Tibial artery (tissue), 4 donors: ENCODE measurements around the gene DIPK1B.

ENCODE experiments used
- DNase-seq, 2 donors: peaks; one replicate each; pipeline ENCODE4 v3.0.0-alpha.2; 2019
- H3K27ac ChIP-seq, 2 donors: fragments of 200-600 bp; sonication (generic) in 1 of 2; 1 replicate in 1 of 2; 2 replicates in 1 of 2; pipeline ENCODE4 v1.5.1; 2018 to 2019; ENCODE audit warnings: mild to moderate bottlenecking in 1 of 2
- H3K27me3 ChIP-seq, 2 donors: fragments of 200-600 bp; sonication (generic) in 1 of 2; one replicate each; pipeline versions ENCODE4 v1.5.1 to v1.6.0; 2016 to 2019
- H3K36me3 ChIP-seq, 3 donors: fragments of 200-600 bp; sonication (generic) in 2 of 3; one replicate each; pipeline ENCODE4 v1.5.1; 2016 to 2019; ENCODE audit warnings: mild to moderate bottlenecking in 2 of 3
- H3K4me1 ChIP-seq, 4 donors: fragments of 200-600 bp; sonication (generic) in 2 of 4; 1 replicate in 3 of 4; 2 replicates in 1 of 4; pipeline ENCODE4 v1.5.1; 2016 to 2019
- H3K4me3 ChIP-seq, 2 donors: fragments of 200-600 bp; sonication (generic) in 1 of 2; 1 replicate in 1 of 2; 2 replicates in 1 of 2; pipeline ENCODE4 v1.5.1; 2018 to 2019; ENCODE audit warnings: mild to moderate bottlenecking in 2 of 2
- H3K9me3 ChIP-seq, 3 donors: fragments of 200-600 bp; sonication (generic) in 1 of 3; one replicate each; pipeline ENCODE4 v1.5.1; 2016 to 2019
- intact Hi-C: fragments of 100-400 bp; cut with DNase I; formaldehyde crosslinking; loops from one replicate; pipeline ENCODE4 v1.15.0; 2023; ENCODE audit warnings: low total_unique reads
- TF ChIP-seq, protein P1 (sequence below), 2 experiments: fragments of 200-600 bp in 1 of 2; fragments of 450-650 bp in 1 of 2; IDR thresholded peaks; one replicate each; pipeline ENCODE4 v1.5.1; 2017 to 2019; ENCODE audit warnings: antibody characterized with exemption in 2 of 2, mild to moderate bottlenecking in 1 of 2, moderate library complexity in 1 of 2

DIPK1B gene

DNA sequence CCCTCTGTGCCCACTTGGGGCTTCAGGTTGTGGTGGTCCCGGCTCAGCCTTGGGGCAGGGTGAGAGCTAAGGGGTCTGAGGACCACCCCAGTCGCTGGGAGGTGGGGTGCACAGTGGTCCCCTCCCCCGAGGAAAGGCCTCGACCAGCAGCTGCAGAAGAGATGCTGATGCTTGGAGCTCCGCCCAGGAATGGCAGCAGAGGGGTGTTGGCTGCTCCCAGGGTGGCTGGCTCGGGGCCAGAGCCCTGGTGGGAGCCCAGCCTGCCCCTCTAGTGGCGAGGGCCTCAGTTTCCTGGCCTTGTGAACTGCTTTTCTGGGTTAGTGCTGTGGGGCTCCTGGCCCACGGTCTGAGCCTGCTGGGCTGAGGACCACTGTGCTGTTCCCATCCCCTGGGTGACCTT lies 1.2 kb downstream of the DIPK1B start:
- Histone ChIP-seq H3K27me3 (peaks cover 4 to 66% of the 10 kb centered on the region in 2 donors), H3K4me3 (no peak overlapping the region), H3K4me1 (peaks cover 0 to 23% (median 13%) of the 10 kb centered on the region in 4 donors), H3K27ac (no peak overlapping the region), H3K9me3 (no peaks in the 10 kb centered on the region), H3K36me3 (no peaks in the 10 kb centered on the region)
- TF ChIP-seq, protein P1, sequence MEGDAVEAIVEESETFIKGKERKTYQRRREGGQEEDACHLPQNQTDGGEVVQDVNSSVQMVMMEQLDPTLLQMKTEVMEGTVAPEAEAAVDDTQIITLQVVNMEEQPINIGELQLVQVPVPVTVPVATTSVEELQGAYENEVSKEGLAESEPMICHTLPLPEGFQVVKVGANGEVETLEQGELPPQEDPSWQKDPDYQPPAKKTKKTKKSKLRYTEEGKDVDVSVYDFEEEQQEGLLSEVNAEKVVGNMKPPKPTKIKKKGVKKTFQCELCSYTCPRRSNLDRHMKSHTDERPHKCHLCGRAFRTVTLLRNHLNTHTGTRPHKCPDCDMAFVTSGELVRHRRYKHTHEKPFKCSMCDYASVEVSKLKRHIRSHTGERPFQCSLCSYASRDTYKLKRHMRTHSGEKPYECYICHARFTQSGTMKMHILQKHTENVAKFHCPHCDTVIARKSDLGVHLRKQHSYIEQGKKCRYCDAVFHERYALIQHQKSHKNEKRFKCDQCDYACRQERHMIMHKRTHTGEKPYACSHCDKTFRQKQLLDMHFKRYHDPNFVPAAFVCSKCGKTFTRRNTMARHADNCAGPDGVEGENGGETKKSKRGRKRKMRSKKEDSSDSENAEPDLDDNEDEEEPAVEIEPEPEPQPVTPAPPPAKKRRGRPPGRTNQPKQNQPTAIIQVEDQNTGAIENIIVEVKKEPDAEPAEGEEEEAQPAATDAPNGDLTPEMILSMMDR (IDR thresholded peaks at IDR 0.05): no peak
- intact Hi-C loops: no loop called here
- DNase-seq: no peak

DNA sequence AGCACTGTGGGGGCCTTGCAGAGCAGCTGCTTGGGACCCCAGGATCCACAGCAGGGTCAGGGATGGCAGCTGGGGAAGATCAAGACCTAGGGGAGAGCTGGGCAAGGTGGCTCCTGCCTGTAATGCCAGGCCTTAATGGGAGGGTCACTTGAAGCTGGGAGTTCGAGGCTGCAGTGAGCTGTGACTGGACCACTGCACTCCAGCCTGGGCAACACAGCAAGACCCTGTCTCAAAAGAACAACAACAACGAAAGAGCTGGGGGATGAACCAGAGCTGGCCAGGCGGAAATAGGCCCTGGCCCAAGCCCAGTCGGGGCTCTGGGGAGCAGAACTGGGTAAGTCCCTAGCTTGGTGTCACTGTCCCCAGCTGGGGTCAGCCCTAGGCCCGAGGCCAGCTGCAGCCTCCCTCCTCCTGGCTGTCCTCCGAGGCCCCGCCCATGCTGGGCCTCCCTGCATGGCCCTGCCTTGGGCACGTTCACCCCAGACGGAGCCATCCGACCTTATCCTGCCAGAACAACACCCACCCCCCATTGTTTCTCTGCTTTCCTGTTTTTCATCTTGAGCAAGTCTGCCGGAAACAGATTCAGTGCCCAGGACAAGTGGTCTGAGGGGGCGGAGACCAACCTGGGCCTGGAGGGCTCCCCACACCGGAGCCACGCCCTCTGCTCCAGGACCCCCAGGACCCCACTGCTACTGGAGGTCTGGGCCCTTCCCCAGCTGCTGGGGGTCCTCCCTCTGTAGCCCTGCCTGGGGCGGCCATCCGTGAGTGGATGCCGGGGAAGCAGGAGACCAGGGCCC lies 1.9 kb downstream of the DIPK1B start:
- Histone ChIP-seq H3K36me3 (no peaks in the 10 kb centered on the region), H3K27ac (no peak overlapping the region), H3K4me3 (no peak overlapping the region), H3K9me3 (no peaks in the 10 kb centered on the region), H3K4me1 (peaks cover 0 to 23% (median 13%) of the 10 kb centered on the region in 4 donors), H3K27me3 (peaks cover 4 to 74% of the 10 kb centered on the region in 2 donors)
- no peak for DNase-seq
- TF ChIP-seq, protein P1 (IDR thresholded peaks at IDR 0.05): no peak
- intact Hi-C loops: no loop called here

DNA sequence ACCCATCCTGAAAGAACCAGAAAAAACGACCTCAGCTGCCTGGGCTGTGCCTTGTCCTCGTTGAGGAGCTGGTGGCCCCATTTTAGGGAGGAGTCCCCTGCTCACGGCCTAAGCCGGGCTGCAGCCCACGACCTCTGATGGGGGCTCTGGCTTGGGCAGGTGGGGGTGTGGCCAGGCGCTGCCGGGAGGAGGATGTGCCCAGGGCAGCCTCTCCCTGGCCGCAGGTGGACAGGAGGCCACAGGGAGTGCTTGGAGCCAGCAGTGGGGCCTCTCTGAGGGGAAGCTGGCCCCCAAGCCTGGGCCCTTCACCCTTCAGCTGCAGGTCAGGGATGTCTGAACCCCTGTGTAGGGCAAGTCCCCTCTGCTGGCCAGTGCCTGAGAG lies 2.5 kb downstream of the DIPK1B start:
- H3K4me3 ChIP-seq: no peak overlapping the region
- peaks cover 0 to 25% (median 15%) of the 10 kb centered on the region in 4 donors for H3K4me1 ChIP-seq
- DNase-seq: no peak
- TF ChIP-seq, protein P1 (IDR thresholded peaks at IDR 0.05): no peak
- H3K36me3 ChIP-seq: no peaks in the 10 kb centered on the region
- H3K27ac ChIP-seq: no peak overlapping the region
- intact Hi-C loops: no loop called here
- H3K9me3 ChIP-seq: no peaks in the 10 kb centered on the region
- peaks cover 4 to 73% of the 10 kb centered on the region in 2 donors for H3K27me3 ChIP-seq

GRCh38 chr9:136717399-136717798 lies 5.0 kb downstream of the DIPK1B start:
- Histone ChIP-seq H3K27ac (no peak overlapping the region), H3K36me3 (peaks cover under 1 to 18% (median 8%) of the 10 kb centered on the region in 3 donors), H3K4me1 (peaks cover 0 to 29% (median 17%) of the 10 kb centered on the region in 4 donors), H3K4me3 (no peak overlapping the region), H3K27me3 (peaks cover 4 to 56% of the 10 kb centered on the region in 2 donors), H3K9me3 (no peaks in the 10 kb centered on the region)
- no peak for DNase-seq
- TF ChIP-seq, protein P1 (IDR thresholded peaks at IDR 0.05): no peak
- intact Hi-C loops: no loop called here

DNA sequence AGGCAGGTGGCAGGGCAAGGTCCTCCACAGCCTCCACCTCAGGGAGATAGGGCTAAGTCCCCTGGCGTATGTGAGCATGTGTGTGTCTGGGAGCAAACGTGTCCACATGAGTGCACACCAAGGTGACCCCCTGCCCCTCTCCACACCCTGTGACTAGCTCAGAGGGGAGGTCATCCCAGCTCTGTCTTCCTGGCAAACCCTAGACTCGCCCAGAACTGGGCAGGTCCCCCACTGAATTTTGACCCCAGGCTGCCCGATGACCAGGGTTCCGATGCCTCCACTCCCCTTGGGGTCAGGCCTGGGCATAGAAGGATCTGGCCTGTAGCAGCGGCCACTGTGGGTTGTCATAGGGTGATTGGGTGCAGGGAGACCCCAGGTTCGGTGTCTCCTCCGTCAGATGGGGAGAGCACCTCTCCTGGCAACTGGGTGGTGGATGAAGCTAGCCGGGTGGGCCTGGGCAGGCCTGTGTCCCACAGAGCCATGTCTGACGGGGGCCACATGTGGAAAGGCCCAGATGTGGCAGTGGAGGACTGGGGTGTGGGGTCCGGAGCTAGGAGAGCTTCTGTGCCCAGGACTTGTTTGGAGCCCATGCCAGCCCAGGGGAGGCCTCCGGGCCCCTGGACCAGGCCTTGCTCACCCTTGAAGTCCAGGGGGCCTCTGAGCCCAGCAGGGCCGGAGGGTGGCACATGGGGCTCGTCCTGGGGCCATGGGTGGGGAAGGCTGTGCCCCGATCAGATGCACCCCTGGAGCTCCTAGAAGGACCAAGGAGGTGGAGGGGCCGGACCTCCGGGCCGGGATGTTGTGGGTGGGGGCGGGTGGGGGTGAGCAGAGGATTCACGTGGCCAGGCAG lies 6.2 kb downstream of the DIPK1B start:
- Histone ChIP-seq H3K27me3 (peaks cover 0 to 45% of the 10 kb centered on the region in 2 donors), H3K4me1 (peaks cover 0 to 19% (median 11%) of the 10 kb centered on the region in 4 donors), H3K4me3 (no peak overlapping the region), H3K9me3 (no peaks in the 10 kb centered on the region), H3K27ac (no peak overlapping the region), H3K36me3 (peaks cover 13 to 30% (median 20%) of the 10 kb centered on the region in 3 donors)
- intact Hi-C loops: no loop called here
- DNase-seq: no peak
- TF ChIP-seq, protein P1 (IDR thresholded peaks at IDR 0.05): no peak
